ENCODE measurements around the gene MED17.
"Not testable (repeated sequence)": the region's sequence is repeated elsewhere in the genome, so short reads cannot be mapped to it uniquely, and the experiment has no call there.

MED17 gene

DNA sequence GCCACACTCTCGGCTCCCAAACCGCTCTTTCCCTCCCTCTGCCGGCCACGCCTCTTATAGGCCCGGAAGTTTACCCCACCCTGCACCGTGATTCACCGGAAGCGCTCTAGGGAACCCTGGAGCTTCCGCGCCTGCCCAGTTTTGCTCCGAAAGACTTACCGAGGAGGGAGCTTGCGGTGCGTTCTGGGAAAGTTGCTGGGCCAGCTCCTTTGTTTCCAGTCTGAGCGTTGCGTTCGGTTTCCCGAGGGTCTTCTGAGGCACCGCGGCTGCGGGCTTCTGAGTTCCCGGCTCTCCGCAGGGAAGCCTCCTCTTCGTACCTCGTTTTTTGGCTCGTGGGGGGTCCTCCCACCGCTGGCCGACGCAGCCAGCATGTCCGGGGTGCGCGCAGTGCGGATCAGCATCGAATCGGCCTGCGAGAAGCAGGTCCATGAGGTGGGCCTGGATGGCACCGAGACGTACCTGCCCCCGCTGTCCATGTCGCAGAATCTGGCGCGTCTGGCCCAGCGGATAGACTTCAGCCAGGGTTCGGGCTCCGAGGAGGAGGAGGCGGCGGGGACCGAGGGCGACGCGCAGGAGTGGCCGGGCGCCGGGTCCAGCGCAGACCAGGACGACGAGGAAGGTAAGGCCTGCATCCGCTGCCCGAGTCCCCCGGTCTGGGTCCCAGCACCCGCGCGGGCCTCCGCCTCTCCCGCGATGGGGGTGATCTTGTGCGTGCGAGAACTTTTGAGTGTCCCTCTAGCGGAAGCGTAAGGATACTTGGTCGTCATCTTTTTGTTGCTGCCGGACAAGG lies at the start of gene MED17:
Gene MED17 (plus strand): TSS at position 138 of the 790 bp plus-strand sequence. CDS start 232 bp downstream, at position 370.
- H3K36me3 Mint-ChIP-seq, result peaks cover 10% of the 10 kb centered on the region
- H3K27me3 Mint-ChIP-seq, result no peaks in the 10 kb centered on the region
- H3K4me3 Mint-ChIP-seq, result peak within 1 kb of the TSS; percentile 100
- H3K9me3 Mint-ChIP-seq (ENCODE audit: low read depth), result no peaks in the 10 kb centered on the region
- H3K4me1 Mint-ChIP-seq (ENCODE audit: low read depth), result peaks cover 43% of the 10 kb centered on the region
- H3K27ac Mint-ChIP-seq, result peak within 1 kb of the TSS; percentile 97

- peaks cover 38% of the 10 kb centered on the region for H3K36me3 Mint-ChIP-seq
- peaks cover 61% of the 10 kb centered on the region for H3K4me1 Mint-ChIP-seq (ENCODE audit: low read depth)
- H3K27me3 Mint-ChIP-seq, result no peaks in the 10 kb centered on the region
- H3K4me3 Mint-ChIP-seq, result peak overlapping the region; percentile 100
- H3K9me3 Mint-ChIP-seq (ENCODE audit: low read depth), result no peaks in the 10 kb centered on the region
- H3K27ac Mint-ChIP-seq, result peak overlapping the region; percentile 84
These were observed 49.5 kb upstream of the MED17 start for GRCh38 chr11:93734427-93735222.

- Mint-ChIP-seq H3K36me3 (peaks cover 46% of the 10 kb centered on the region), H3K4me1 (ENCODE audit: low read depth) (peaks cover 62% of the 10 kb centered on the region), H3K27ac (peak overlapping the region; percentile 84), H3K4me3 (peak overlapping the region; percentile 100), H3K27me3 (no peaks in the 10 kb centered on the region), H3K9me3 (ENCODE audit: low read depth) (no peaks in the 10 kb centered on the region)
These were observed 48.5 kb upstream of the MED17 start for GRCh38 chr11:93735627-93736026.

- no peaks in the 10 kb centered on the region for H3K9me3 Mint-ChIP-seq (ENCODE audit: low read depth)
- no peaks in the 10 kb centered on the region for H3K27me3 Mint-ChIP-seq
- peaks cover 62% of the 10 kb centered on the region for H3K4me1 Mint-ChIP-seq (ENCODE audit: low read depth)
- H3K36me3 Mint-ChIP-seq, result peaks cover 47% of the 10 kb centered on the region
- H3K27ac Mint-ChIP-seq, result peak overlapping the region; percentile 84
- H3K4me3 Mint-ChIP-seq, result peak overlapping the region; percentile 100
These were observed 48.0 kb upstream of the MED17 start for GRCh38 chr11:93736129-93736528.

- peak overlapping the region; percentile 100 for H3K4me3 Mint-ChIP-seq
- H3K27me3 Mint-ChIP-seq, result no peaks in the 10 kb centered on the region
- H3K9me3 Mint-ChIP-seq (ENCODE audit: low read depth), result no peaks in the 10 kb centered on the region
- peaks cover 47% of the 10 kb centered on the region for H3K36me3 Mint-ChIP-seq
- H3K4me1 Mint-ChIP-seq (ENCODE audit: low read depth), result peaks cover 62% of the 10 kb centered on the region
- H3K27ac Mint-ChIP-seq, result peak overlapping the region; percentile 100
These were observed 46.0 kb upstream of the MED17 start for GRCh38 chr11:93737904-93738612.

- Mint-ChIP-seq H3K4me3 (peak overlapping the region; percentile 100), H3K4me1 (ENCODE audit: low read depth) (peaks cover 59% of the 10 kb centered on the region), H3K27me3 (no peaks in the 10 kb centered on the region), H3K9me3 (ENCODE audit: low read depth) (no peaks in the 10 kb centered on the region), H3K27ac (peak overlapping the region; percentile 100), H3K36me3 (peaks cover 47% of the 10 kb centered on the region)
These were observed 45.4 kb upstream of the MED17 start for GRCh38 chr11:93738647-93739081.

GRCh38 chr11:93740031-93740729 lies 43.9 kb upstream of the MED17 start:
- peak overlapping the region; percentile 100 for H3K4me3 Mint-ChIP-seq
- no peaks in the 10 kb centered on the region for H3K27me3 Mint-ChIP-seq
- peaks cover 60% of the 10 kb centered on the region for H3K4me1 Mint-ChIP-seq (ENCODE audit: low read depth)
- peak overlapping the region; percentile 100 for H3K27ac Mint-ChIP-seq
- no peaks in the 10 kb centered on the region for H3K9me3 Mint-ChIP-seq (ENCODE audit: low read depth)
- H3K36me3 Mint-ChIP-seq, result peaks cover 43% of the 10 kb centered on the region

GRCh38 chr11:93740730-93741093 lies 43.4 kb upstream of the MED17 start:
- H3K9me3 Mint-ChIP-seq (ENCODE audit: low read depth), result no peaks in the 10 kb centered on the region
- peaks cover 59% of the 10 kb centered on the region for H3K4me1 Mint-ChIP-seq (ENCODE audit: low read depth)
- H3K27ac Mint-ChIP-seq, result peak overlapping the region; percentile 100
- H3K36me3 Mint-ChIP-seq, result peaks cover 42% of the 10 kb centered on the region
- H3K27me3 Mint-ChIP-seq, result no peaks in the 10 kb centered on the region
- peak overlapping the region; percentile 100 for H3K4me3 Mint-ChIP-seq

DNA sequence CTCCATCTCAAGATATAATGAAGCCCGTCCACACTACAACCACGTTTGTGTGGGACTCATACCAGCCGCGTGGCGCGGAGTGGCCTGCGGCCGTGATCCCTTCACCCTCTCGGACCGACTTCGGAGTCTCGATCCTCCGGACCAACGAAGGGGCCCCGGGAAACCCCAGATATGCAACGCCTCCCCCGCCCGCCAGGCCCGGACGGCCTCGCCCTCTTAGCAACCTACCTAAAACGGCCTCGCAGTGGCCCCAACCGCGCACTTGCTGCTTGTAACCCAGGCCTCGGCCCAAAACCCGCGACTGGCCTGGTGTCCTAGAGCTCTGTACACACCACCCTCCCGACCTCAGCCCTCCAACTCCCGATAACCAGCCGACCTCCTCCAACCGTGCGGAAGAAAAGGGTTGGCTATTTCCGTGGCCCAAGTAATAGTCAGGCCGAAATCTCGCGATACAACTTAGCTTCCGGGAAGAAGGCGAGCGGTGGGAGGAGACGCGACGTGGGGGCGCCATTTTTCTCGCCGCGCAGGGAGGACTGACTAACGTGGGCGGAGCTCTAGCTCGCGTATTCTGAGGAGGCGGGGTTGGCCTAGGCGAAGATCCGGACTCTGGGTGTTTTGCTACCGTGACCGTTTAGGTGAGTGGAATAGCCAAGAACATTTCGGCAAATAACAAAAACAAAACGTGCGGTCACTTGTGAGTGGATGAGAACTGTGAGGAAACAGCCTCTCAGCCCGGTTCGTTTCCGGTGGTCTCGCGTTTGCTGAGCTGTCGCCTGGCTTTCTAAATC lies 42.8 kb upstream of the MED17 start, which contains the start of the genes C11orf54 and TAF1D:
Gene C11orf54 (plus strand): TSS at position 579 of the 788 bp plus-strand sequence. CDS start 5,722 bp downstream, outside the sequence.
Gene TAF1D (minus strand): TSS at position 402 of the 788 bp plus-strand sequence. CDS start 2,191 bp downstream, outside the sequence.
- H3K9me3 Mint-ChIP-seq (ENCODE audit: low read depth), result no peaks in the 10 kb centered on the region
- peak within 1 kb of the TSS; percentile 100 for H3K4me3 Mint-ChIP-seq
- peaks cover 57% of the 10 kb centered on the region for H3K4me1 Mint-ChIP-seq (ENCODE audit: low read depth)
- H3K27ac Mint-ChIP-seq, result peak within 1 kb of the TSS; percentile 100
- H3K27me3 Mint-ChIP-seq, result no peaks in the 10 kb centered on the region
- H3K36me3 Mint-ChIP-seq, result peaks cover 37% of the 10 kb centered on the region

DNA sequence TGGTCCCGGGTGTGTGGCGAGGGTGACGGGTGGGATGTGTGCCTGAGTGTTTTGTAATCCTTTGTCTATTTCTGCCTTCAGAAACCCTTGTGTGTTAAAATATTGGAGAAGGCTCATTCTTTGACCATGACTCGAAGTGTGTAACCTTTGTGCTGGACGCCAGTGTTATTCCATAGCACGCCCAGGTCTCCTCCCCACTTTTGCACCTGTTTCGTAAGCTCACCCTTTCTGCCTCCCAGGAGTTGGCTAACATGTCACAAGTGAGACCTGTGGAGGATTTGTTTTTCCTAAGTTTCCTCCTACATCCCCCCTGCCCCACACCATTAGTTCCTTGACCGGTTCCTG lies 42.2 kb upstream of the MED17 start:
- no peaks in the 10 kb centered on the region for H3K9me3 Mint-ChIP-seq (ENCODE audit: low read depth)
- H3K4me3 Mint-ChIP-seq, result peak overlapping the region; percentile 100
- peaks cover 33% of the 10 kb centered on the region for H3K36me3 Mint-ChIP-seq
- H3K4me1 Mint-ChIP-seq (ENCODE audit: low read depth), result peaks cover 53% of the 10 kb centered on the region
- H3K27ac Mint-ChIP-seq, result peak overlapping the region; percentile 100
- no peaks in the 10 kb centered on the region for H3K27me3 Mint-ChIP-seq

DNA sequence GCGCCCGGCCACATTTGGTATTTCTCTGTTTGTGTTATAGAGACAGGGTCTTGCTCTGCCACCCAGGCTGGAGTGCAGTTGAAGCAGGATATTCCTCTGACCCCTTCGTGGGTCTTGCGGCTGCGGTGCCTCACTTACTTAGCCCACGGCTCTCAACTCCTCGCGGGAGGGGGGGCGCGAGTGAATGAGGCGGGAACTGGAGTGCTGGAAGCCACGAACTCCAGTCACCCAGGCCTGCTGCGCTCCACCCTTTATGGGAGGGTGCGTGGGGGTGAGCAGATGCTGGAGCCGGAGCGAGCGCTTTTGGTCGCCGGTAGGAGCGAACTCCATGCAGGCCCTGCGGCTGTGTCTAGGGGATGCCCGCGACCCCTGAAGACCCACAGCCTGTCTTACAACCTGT lies 40.8 kb upstream of the MED17 start:
- Mint-ChIP-seq H3K4me3 (peak overlapping the region; percentile 74), H3K27me3 (no peaks in the 10 kb centered on the region), H3K36me3 (peaks cover 24% of the 10 kb centered on the region), H3K27ac (no peak overlapping the region), H3K4me1 (ENCODE audit: low read depth) (peaks cover 40% of the 10 kb centered on the region), H3K9me3 (ENCODE audit: low read depth) (no peaks in the 10 kb centered on the region)

- peaks cover 15% of the 10 kb centered on the region for H3K36me3 Mint-ChIP-seq
- no peaks in the 10 kb centered on the region for H3K27me3 Mint-ChIP-seq
- no peak overlapping the region for H3K27ac Mint-ChIP-seq
- no peak overlapping the region for H3K4me3 Mint-ChIP-seq
- H3K4me1 Mint-ChIP-seq (ENCODE audit: low read depth), result peaks cover 35% of the 10 kb centered on the region
- no peaks in the 10 kb centered on the region for H3K9me3 Mint-ChIP-seq (ENCODE audit: low read depth)
These were observed 39.4 kb upstream of the MED17 start for GRCh38 chr11:93744669-93745004.

- not testable (repeated sequence) for H3K4me3 Mint-ChIP-seq; H3K27me3 Mint-ChIP-seq; H3K9me3 Mint-ChIP-seq (ENCODE audit: low read depth); H3K27ac Mint-ChIP-seq
- peaks cover 10% of the 10 kb centered on the region for H3K36me3 Mint-ChIP-seq
- H3K4me1 Mint-ChIP-seq (ENCODE audit: low read depth), result peaks cover 34% of the 10 kb centered on the region
These were observed 38.9 kb upstream of the MED17 start for GRCh38 chr11:93745005-93745755.
